ENCODE data around the gene MBOAT1. TPM values are rescaled to one million over a fixed set of nuclear protein-coding genes. Genes with fewer than 3 reads are reported as not detected.
A peak's percentile ranks its signal among the peaks of the same experiment; 100 is the strongest.

MBOAT1 gene
- total RNA-seq, 2 donors from 2014 or later = 20.6 to 25.9 TPM

- ATAC-seq (no peak), DNase-seq (no peak)
- Mint-ChIP-seq H3K4me3 (no peak overlapping the region), H3K27ac (peak overlapping the region; percentile 27), H3K4me1 (peaks cover 7% of the 10 kb centered on the region), H3K27me3 (no peaks in the 10 kb centered on the region), H3K36me3 (ENCODE audit: low read depth) (peaks cover 2% of the 10 kb centered on the region)
- no peaks in the 10 kb centered on the region for H3K9me3 ChIP-seq (ENCODE audit: control insufficient read depth, low read length, poor library complexity, severe bottlenecking)
Observed at GRCh38 chr6:20061952-20062351, 150.3 kb downstream of the MBOAT1 start.

- DNase-seq (no peak), ATAC-seq (no peak)
- Mint-ChIP-seq H3K4me1 (peaks cover 7% of the 10 kb centered on the region), H3K36me3 (ENCODE audit: low read depth) (peaks cover 2% of the 10 kb centered on the region), H3K4me3 (no peak overlapping the region), H3K27me3 (no peaks in the 10 kb centered on the region), H3K27ac (no peak overlapping the region)
- no peaks in the 10 kb centered on the region for H3K9me3 ChIP-seq (ENCODE audit: control insufficient read depth, low read length, poor library complexity, severe bottlenecking)
Observed at GRCh38 chr6:20060252-20060651, 152.0 kb downstream of the MBOAT1 start.

- DNase-seq (no peak), ATAC-seq (no peak)
- Mint-ChIP-seq H3K36me3 (ENCODE audit: low read depth) (peaks cover 2% of the 10 kb centered on the region), H3K4me3 (no peak overlapping the region), H3K4me1 (peaks cover 7% of the 10 kb centered on the region), H3K27me3 (no peaks in the 10 kb centered on the region), H3K27ac (no peak overlapping the region)
- H3K9me3 ChIP-seq (ENCODE audit: control insufficient read depth, low read length, poor library complexity, severe bottlenecking) = no peaks in the 10 kb centered on the region
Observed at GRCh38 chr6:20058912-20059311, 153.4 kb downstream of the MBOAT1 start.

GRCh38 chr6:20058121-20058905 lies 154.0 kb downstream of the MBOAT1 start:
- no peaks in the 10 kb centered on the region for H3K9me3 ChIP-seq (ENCODE audit: control insufficient read depth, low read length, poor library complexity, severe bottlenecking)
- Mint-ChIP-seq H3K4me1 (peaks cover 7% of the 10 kb centered on the region), H3K27me3 (no peaks in the 10 kb centered on the region), H3K36me3 (ENCODE audit: low read depth) (peaks cover 2% of the 10 kb centered on the region), H3K27ac (no peak overlapping the region), H3K4me3 (no peak overlapping the region)
- no peak for ATAC-seq
- DNase-seq = no peak

GRCh38 chr6:20056350-20056992 lies 155.8 kb downstream of the MBOAT1 start:
- Mint-ChIP-seq H3K27me3 (no peaks in the 10 kb centered on the region), H3K4me1 (peaks cover 2% of the 10 kb centered on the region), H3K4me3 (no peak overlapping the region), H3K27ac (no peak overlapping the region), H3K36me3 (ENCODE audit: low read depth) (no peaks in the 10 kb centered on the region)
- no peak for DNase-seq
- no peaks in the 10 kb centered on the region for H3K9me3 ChIP-seq (ENCODE audit: control insufficient read depth, low read length, poor library complexity, severe bottlenecking)
- no peak for ATAC-seq

GRCh38 chr6:20055916-20056315 lies 156.4 kb downstream of the MBOAT1 start:
- Mint-ChIP-seq H3K36me3 (ENCODE audit: low read depth) (no peaks in the 10 kb centered on the region), H3K27ac (no peak overlapping the region), H3K27me3 (no peaks in the 10 kb centered on the region), H3K4me3 (no peak overlapping the region), H3K4me1 (peaks cover 2% of the 10 kb centered on the region)
- no peaks in the 10 kb centered on the region for H3K9me3 ChIP-seq (ENCODE audit: control insufficient read depth, low read length, poor library complexity, severe bottlenecking)
- DNase-seq = no peak
- ATAC-seq = no peak

Other genes starting within 250 kb of the MBOAT1 start
- 1 to 10 TPM; 6.7 to 8.8 TPM for gene E2F3, start 189.4 kb upstream of the MBOAT1 start, total RNA-seq